HG03095 (cell line): ENCODE data around the gene NXN.
"Not testable (repeated sequence)": the region's sequence is repeated elsewhere in the genome, so short reads cannot be mapped to it uniquely, and the experiment has no call there.

ENCODE experiments used
- ATAC-seq: cut with Tn5 transposase; IDR thresholded peaks from one replicate; pipeline ENCODE4 v1.9.1; 2021; ENCODE audit warnings: moderate library complexity; ENCODE audit not compliant: unreplicated experiment

NXN gene

GRCh38 chr17:957856-958421, 21.6 kb downstream of the NXN start:
- no peak for ATAC-seq

- no peak for ATAC-seq
Measured at GRCh38 chr17:956905-957304, 22.7 kb downstream of the NXN start.

GRCh38 chr17:954431-955164, 25.0 kb downstream of the NXN start:
- no peak for ATAC-seq

GRCh38 chr17:953767-954166, 25.8 kb downstream of the NXN start:
- no peak for ATAC-seq

GRCh38 chr17:952592-952991, 27.0 kb downstream of the NXN start:
- not testable (repeated sequence) for ATAC-seq

- ATAC-seq: no peak
Measured at GRCh38 chr17:951325-952132, 28.0 kb downstream of the NXN start.

- no peak for ATAC-seq
Measured at GRCh38 chr17:949623-950303, 29.8 kb downstream of the NXN start.

GRCh38 chr17:948284-948852, 31.2 kb downstream of the NXN start:
- no peak for ATAC-seq

- no peak for ATAC-seq
Measured at GRCh38 chr17:946510-947236, 32.9 kb downstream of the NXN start.

GRCh38 chr17:945672-946071, 33.9 kb downstream of the NXN start:
- no peak for ATAC-seq

- no peak for ATAC-seq
Measured at GRCh38 chr17:944266-944826, 35.2 kb downstream of the NXN start.

- no peak for ATAC-seq
Measured at GRCh38 chr17:935485-935884, 44.1 kb downstream of the NXN start.

GRCh38 chr17:933312-934073, 46.1 kb downstream of the NXN start:
- no peak for ATAC-seq

- ATAC-seq: no peak
Measured at GRCh38 chr17:930258-930657, 49.3 kb downstream of the NXN start.

- no peak for ATAC-seq
Measured at GRCh38 chr17:929586-929985, 50.0 kb downstream of the NXN start.

GRCh38 chr17:927611-928461, 51.7 kb downstream of the NXN start:
- ATAC-seq: no peak

GRCh38 chr17:925817-926216, 53.8 kb downstream of the NXN start:
- ATAC-seq: no peak

GRCh38 chr17:924711-925475, 54.7 kb downstream of the NXN start:
- ATAC-seq: no peak
